ENCODE data around the gene TRABD. TPM values are rescaled to one million over a fixed set of nuclear protein-coding genes. Genes with fewer than 3 reads are reported as not detected.

TRABD gene
- total RNA-seq, 2 donors from 2014 or later, result 108 to 125 TPM

GRCh38 chr22:50209893-50210292 lies 24.2 kb downstream of the TRABD start:
- Mint-ChIP-seq H3K36me3 (ENCODE audit: insufficient read depth in 2 of 2) (peaks cover 4 to 9% of the 10 kb centered on the region in 2 donors), H3K4me1 (ENCODE audit: low read depth) (peaks cover 8% of the 10 kb centered on the region), H3K27me3 (ENCODE audit: low read depth) (no peaks in the 10 kb centered on the region), H3K9me3 (no peaks in the 10 kb centered on the region), H3K4me3 (no peak overlapping the region), H3K27ac (peak overlapping the region; percentile 27)
- peak; percentile 65 to 68 for ATAC-seq (replicated peaks in 1 of 2)
- DNase-seq, result peak; percentile 71 to 76

GRCh38 chr22:50210378-50211139 lies 24.8 kb downstream of the TRABD start:
- no peaks in the 10 kb centered on the region for H3K9me3 Mint-ChIP-seq
- H3K27me3 Mint-ChIP-seq (ENCODE audit: low read depth), result no peaks in the 10 kb centered on the region
- peak overlapping the region; percentile 34 for H3K27ac Mint-ChIP-seq
- no peak for ATAC-seq (replicated peaks in 1 of 2)
- peaks cover 4 to 10% of the 10 kb centered on the region in 2 donors for H3K36me3 Mint-ChIP-seq (ENCODE audit: insufficient read depth in 2 of 2)
- H3K4me1 Mint-ChIP-seq (ENCODE audit: low read depth), result peaks cover 5% of the 10 kb centered on the region
- H3K4me3 Mint-ChIP-seq, result no peak overlapping the region
- no peak for DNase-seq

GRCh38 chr22:50211147-50211546 lies 25.4 kb downstream of the TRABD start:
- H3K4me3 Mint-ChIP-seq, result no peak overlapping the region
- H3K27ac Mint-ChIP-seq, result peak overlapping the region; percentile 34
- H3K27me3 Mint-ChIP-seq (ENCODE audit: low read depth), result no peaks in the 10 kb centered on the region
- DNase-seq, result no peak
- H3K4me1 Mint-ChIP-seq (ENCODE audit: low read depth), result peaks cover 5% of the 10 kb centered on the region
- H3K9me3 Mint-ChIP-seq, result no peaks in the 10 kb centered on the region
- no peak for ATAC-seq (replicated peaks in 1 of 2)
- H3K36me3 Mint-ChIP-seq (ENCODE audit: insufficient read depth in 2 of 2), result peaks cover 4 to 12% of the 10 kb centered on the region in 2 donors

- Mint-ChIP-seq H3K27ac (no peak overlapping the region), H3K36me3 (ENCODE audit: insufficient read depth in 2 of 2) (peaks cover 4 to 16% of the 10 kb centered on the region in 2 donors)
Measured at GRCh38 chr22:50213263-50213662, 27.6 kb downstream of the TRABD start.

GRCh38 chr22:50215297-50216054 lies 29.8 kb downstream of the TRABD start:
- ATAC-seq (replicated peaks in 1 of 2), result no peak
- no peak for DNase-seq
- H3K9me3 Mint-ChIP-seq, result no peaks in the 10 kb centered on the region
- H3K36me3 Mint-ChIP-seq (ENCODE audit: insufficient read depth in 2 of 2), result peaks cover 2 to 13% of the 10 kb centered on the region in 2 donors
- no peaks in the 10 kb centered on the region for H3K4me1 Mint-ChIP-seq (ENCODE audit: low read depth)
- no peak overlapping the region for H3K4me3 Mint-ChIP-seq
- H3K27me3 Mint-ChIP-seq (ENCODE audit: low read depth), result no peaks in the 10 kb centered on the region
- H3K27ac Mint-ChIP-seq, result no peak overlapping the region

More at GRCh38 chr22:50213263-50213662, 27.6 kb downstream of the TRABD start:
- Mint-ChIP-seq H3K4me1 (ENCODE audit: low read depth) (peaks cover 5% of the 10 kb centered on the region), H3K4me3 (no peak overlapping the region), H3K9me3 (no peaks in the 10 kb centered on the region), H3K27me3 (ENCODE audit: low read depth) (no peaks in the 10 kb centered on the region)
- ATAC-seq (replicated peaks in 1 of 2) (no peak), DNase-seq (no peak)

GRCh38 chr22:50216055-50216683 lies 30.5 kb downstream of the TRABD start:
- no peak for ATAC-seq (replicated peaks in 1 of 2)
- no peaks in the 10 kb centered on the region for H3K9me3 Mint-ChIP-seq
- peaks cover 2 to 16% of the 10 kb centered on the region in 2 donors for H3K36me3 Mint-ChIP-seq (ENCODE audit: insufficient read depth in 2 of 2)
- no peak overlapping the region for H3K27ac Mint-ChIP-seq
- no peaks in the 10 kb centered on the region for H3K4me1 Mint-ChIP-seq (ENCODE audit: low read depth)
- no peaks in the 10 kb centered on the region for H3K27me3 Mint-ChIP-seq (ENCODE audit: low read depth)
- no peak for DNase-seq
- no peak overlapping the region for H3K4me3 Mint-ChIP-seq

- no peak overlapping the region for H3K27ac Mint-ChIP-seq
- H3K4me3 Mint-ChIP-seq, result no peak overlapping the region
- H3K4me1 Mint-ChIP-seq (ENCODE audit: low read depth), result no peaks in the 10 kb centered on the region
- DNase-seq, result no peak
- no peaks in the 10 kb centered on the region for H3K9me3 Mint-ChIP-seq
- no peaks in the 10 kb centered on the region for H3K27me3 Mint-ChIP-seq (ENCODE audit: low read depth)
- peaks cover 2 to 16% of the 10 kb centered on the region in 2 donors for H3K36me3 Mint-ChIP-seq (ENCODE audit: insufficient read depth in 2 of 2)
- ATAC-seq (replicated peaks in 1 of 2), result no peak
Measured at GRCh38 chr22:50216684-50217520, 31.2 kb downstream of the TRABD start.

- Mint-ChIP-seq H3K4me1 (ENCODE audit: low read depth) (no peaks in the 10 kb centered on the region), H3K9me3 (no peaks in the 10 kb centered on the region), H3K27me3 (ENCODE audit: low read depth) (no peaks in the 10 kb centered on the region), H3K27ac (no peak overlapping the region), H3K4me3 (no peak overlapping the region), H3K36me3 (ENCODE audit: insufficient read depth in 2 of 2) (peaks cover 2 to 16% of the 10 kb centered on the region in 2 donors)
- no peak for ATAC-seq (replicated peaks in 1 of 2)
- no peak for DNase-seq
Measured at GRCh38 chr22:50217543-50218152, 31.9 kb downstream of the TRABD start.

GRCh38 chr22:50218153-50218995 lies 32.7 kb downstream of the TRABD start:
- no peak overlapping the region for H3K4me3 Mint-ChIP-seq
- DNase-seq (no peak), ATAC-seq (replicated peaks in 1 of 2) (no peak)
- no peaks in the 10 kb centered on the region for H3K4me1 Mint-ChIP-seq (ENCODE audit: low read depth)
- no peaks in the 10 kb centered on the region for H3K27me3 Mint-ChIP-seq (ENCODE audit: low read depth)
- no peak overlapping the region for H3K27ac Mint-ChIP-seq
- no peaks in the 10 kb centered on the region for H3K9me3 Mint-ChIP-seq
- H3K36me3 Mint-ChIP-seq (ENCODE audit: insufficient read depth in 2 of 2), result peaks cover 2 to 15% of the 10 kb centered on the region in 2 donors

- Mint-ChIP-seq H3K27me3 (ENCODE audit: low read depth) (no peaks in the 10 kb centered on the region), H3K9me3 (no peaks in the 10 kb centered on the region), H3K4me1 (ENCODE audit: low read depth) (no peaks in the 10 kb centered on the region), H3K36me3 (ENCODE audit: insufficient read depth in 2 of 2) (peaks cover 2 to 17% of the 10 kb centered on the region in 2 donors), H3K27ac (no peak overlapping the region), H3K4me3 (no peak overlapping the region)
- no peak for DNase-seq
- peak in 1 of 2 donors; percentile 12 for ATAC-seq (replicated peaks in 1 of 2)
Measured at GRCh38 chr22:50218996-50219727, 33.4 kb downstream of the TRABD start.

Data from activated T-cell treated with anti-CD3 and anti-CD28 coated beads, Interleukin-2, amount 50 U/mL, for 72 hours (primary cell).